Right atrium auricular region (tissue), 2 donors: ENCODE results near the gene TFF2. TPM values are rescaled to one million over a fixed set of nuclear protein-coding genes. Genes with fewer than 3 reads are reported as not detected.

ENCODE experiments used
- DNase-seq: peaks from one replicate; pipeline ENCODE4 v3.0.0-alpha.2; 2019; ENCODE audit warnings: low spot score
- H3K27ac ChIP-seq, 2 donors: fragments of 200-600 bp; sonication (generic); 1 replicate in 1 of 2; 2 replicates in 1 of 2; pipeline ENCODE4 v1.5.1; 2016 to 2019
- H3K27me3 ChIP-seq, 2 donors: fragments of 200-600 bp; sonication (generic); one replicate each; pipeline versions ENCODE4 v1.5.1 to v1.6.0; 2017 to 2019
- H3K36me3 ChIP-seq: fragments of 200-600 bp; sonication (generic); one replicate; pipeline ENCODE4 v1.5.1; 2016
- H3K4me1 ChIP-seq, 2 donors: fragments of 200-600 bp; sonication (generic); one replicate each; pipeline versions ENCODE4 v1.5.1 to v1.6.0; 2017 to 2019
- H3K4me3 ChIP-seq, 2 donors: fragments of 200-600 bp; sonication (generic); 1 replicate in 1 of 2; 2 replicates in 1 of 2; pipeline ENCODE4 v1.5.1; 2017 to 2019; ENCODE audit warnings: mild to moderate bottlenecking in 1 of 2, moderate library complexity in 1 of 2
- H3K9me3 ChIP-seq, 2 donors: fragments of 200-600 bp; sonication (generic); one replicate each; pipeline ENCODE4 v1.5.1; 2019
- CTCF ChIP-seq, 2 donors: fragments of 200-600 bp; sonication (generic); IDR thresholded peaks; one replicate each; pipeline ENCODE4 v1.5.1; 2019; ENCODE audit warnings: antibody characterized with exemption in 2 of 2
- total RNA-seq, 2 donors: library from RNA; depleted of rRNA; stranded (reverse); fragments of >200 nt; gene quantifications; one replicate each; pipeline ENCODE4 v1.1.0, GENCODE V29; 2016

Gene TFF2
- total RNA-seq, 2 donors from 2014 or later: not detected

- DNase-seq: peak; percentile 65
- H3K9me3 ChIP-seq: no peaks in the 10 kb centered on the region
- H3K4me1 ChIP-seq: no peaks in the 10 kb centered on the region
- no peak overlapping the region for H3K27ac ChIP-seq
- no peaks in the 10 kb centered on the region for H3K36me3 ChIP-seq
- no peaks in the 10 kb centered on the region for H3K27me3 ChIP-seq
- TF ChIP-seq CTCF (IDR thresholded peaks at IDR 0.05): peak in 1 of 2 donors; percentile 74
- H3K4me3 ChIP-seq: no peak overlapping the region
These were observed 12.7 kb downstream of the TFF2 start for GRCh38 chr21:42337830-42338728.

- TF ChIP-seq CTCF (IDR thresholded peaks at IDR 0.05): no peak
- Histone ChIP-seq H3K27me3 (no peaks in the 10 kb centered on the region), H3K4me1 (no peaks in the 10 kb centered on the region), H3K9me3 (no peaks in the 10 kb centered on the region), H3K36me3 (no peaks in the 10 kb centered on the region), H3K4me3 (no peak overlapping the region), H3K27ac (no peak overlapping the region)
- DNase-seq: no peak
These were observed 13.5 kb downstream of the TFF2 start for GRCh38 chr21:42337276-42337675.

- no peaks in the 10 kb centered on the region for H3K27me3 ChIP-seq
- H3K36me3 ChIP-seq: no peaks in the 10 kb centered on the region
- H3K4me3 ChIP-seq: no peak overlapping the region
- DNase-seq: no peak
- peaks cover 0 to 11% of the 10 kb centered on the region in 2 donors for H3K9me3 ChIP-seq
- no peak for TF ChIP-seq CTCF (IDR thresholded peaks at IDR 0.05)
- H3K27ac ChIP-seq: no peak overlapping the region
- H3K4me1 ChIP-seq: no peaks in the 10 kb centered on the region
These were observed 14.7 kb downstream of the TFF2 start for GRCh38 chr21:42336054-42336453.

- no peak for TF ChIP-seq CTCF (IDR thresholded peaks at IDR 0.05)
- peak; percentile 13 for DNase-seq
- Histone ChIP-seq H3K36me3 (no peaks in the 10 kb centered on the region), H3K4me3 (no peak overlapping the region), H3K9me3 (peaks cover 0 to 11% of the 10 kb centered on the region in 2 donors), H3K4me1 (no peaks in the 10 kb centered on the region), H3K27me3 (no peaks in the 10 kb centered on the region), H3K27ac (no peak overlapping the region)
These were observed 18.1 kb downstream of the TFF2 start for GRCh38 chr21:42332557-42333317.

GRCh38 chr21:42331660-42332059 lies 19.1 kb downstream of the TFF2 start:
- H3K4me1 ChIP-seq: no peaks in the 10 kb centered on the region
- H3K4me3 ChIP-seq: no peak overlapping the region
- TF ChIP-seq CTCF (IDR thresholded peaks at IDR 0.05): no peak
- no peaks in the 10 kb centered on the region for H3K27me3 ChIP-seq
- peaks cover 0 to 11% of the 10 kb centered on the region in 2 donors for H3K9me3 ChIP-seq
- no peaks in the 10 kb centered on the region for H3K36me3 ChIP-seq
- DNase-seq: no peak
- H3K27ac ChIP-seq: no peak overlapping the region
